GM19193 (cell line): ENCODE results near the gene FUOM.

Experiments
- POLR2A ChIP-seq: IDR thresholded peaks from 4 replicates; pipeline ENCODE4 v1.6.1; 2011; ENCODE audit not compliant: insufficient read depth, insufficient read length; ENCODE audit errors: extremely low read depth

The FUOM gene, protein sequence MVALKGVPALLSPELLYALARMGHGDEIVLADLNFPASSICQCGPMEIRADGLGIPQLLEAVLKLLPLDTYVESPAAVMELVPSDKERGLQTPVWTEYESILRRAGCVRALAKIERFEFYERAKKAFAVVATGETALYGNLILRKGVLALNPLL

DNA sequence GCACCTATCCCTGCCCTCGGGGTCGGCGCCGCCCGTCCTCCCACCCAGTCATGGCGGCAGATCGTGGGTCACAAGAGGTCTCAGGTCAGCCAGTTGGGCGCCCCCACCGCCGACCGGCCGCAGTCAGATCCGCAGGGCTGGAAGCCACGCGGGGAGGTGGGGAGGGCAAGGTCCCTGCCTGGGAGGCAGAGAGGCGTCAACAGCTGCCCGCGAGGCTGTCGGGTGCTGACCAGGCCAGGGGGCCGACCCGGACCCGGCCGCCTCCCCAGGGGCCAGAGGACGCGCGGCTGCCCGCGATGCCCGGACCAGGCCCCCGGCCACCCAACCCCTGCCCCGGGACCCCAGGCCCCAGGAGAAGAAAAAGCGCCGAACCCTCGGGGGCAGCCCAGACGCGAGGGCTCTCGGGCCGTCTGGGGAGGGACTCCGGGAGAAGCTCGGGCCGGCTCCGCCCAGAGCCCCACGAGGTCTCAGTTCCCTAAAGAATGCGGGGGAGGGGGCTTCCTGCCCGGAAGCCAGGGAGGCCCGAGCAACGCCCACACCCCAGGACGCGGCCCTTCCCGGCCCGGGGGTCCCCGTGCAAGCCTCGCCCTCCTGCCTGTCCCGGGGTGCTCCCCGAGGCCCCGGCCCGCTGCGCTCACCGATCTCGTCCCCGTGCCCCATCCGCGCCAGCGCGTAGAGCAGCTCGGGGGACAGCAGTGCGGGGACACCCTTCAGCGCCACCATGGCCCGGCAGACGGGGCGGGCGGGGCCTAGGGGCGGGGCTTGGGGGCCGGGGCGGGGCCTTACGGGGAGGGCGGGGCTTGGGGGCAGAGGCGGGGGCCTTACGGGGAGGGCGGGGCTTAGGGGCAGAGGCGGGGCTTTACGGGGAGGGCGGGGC lies at the start of gene FUOM:
Gene FUOM, minus strand, starts transcription at position 735 of the 877 bp plus-strand sequence. Its CDS starts 12 bp downstream, at position 723.
- peak; percentile 78 for TF ChIP-seq POLR2A

DNA sequence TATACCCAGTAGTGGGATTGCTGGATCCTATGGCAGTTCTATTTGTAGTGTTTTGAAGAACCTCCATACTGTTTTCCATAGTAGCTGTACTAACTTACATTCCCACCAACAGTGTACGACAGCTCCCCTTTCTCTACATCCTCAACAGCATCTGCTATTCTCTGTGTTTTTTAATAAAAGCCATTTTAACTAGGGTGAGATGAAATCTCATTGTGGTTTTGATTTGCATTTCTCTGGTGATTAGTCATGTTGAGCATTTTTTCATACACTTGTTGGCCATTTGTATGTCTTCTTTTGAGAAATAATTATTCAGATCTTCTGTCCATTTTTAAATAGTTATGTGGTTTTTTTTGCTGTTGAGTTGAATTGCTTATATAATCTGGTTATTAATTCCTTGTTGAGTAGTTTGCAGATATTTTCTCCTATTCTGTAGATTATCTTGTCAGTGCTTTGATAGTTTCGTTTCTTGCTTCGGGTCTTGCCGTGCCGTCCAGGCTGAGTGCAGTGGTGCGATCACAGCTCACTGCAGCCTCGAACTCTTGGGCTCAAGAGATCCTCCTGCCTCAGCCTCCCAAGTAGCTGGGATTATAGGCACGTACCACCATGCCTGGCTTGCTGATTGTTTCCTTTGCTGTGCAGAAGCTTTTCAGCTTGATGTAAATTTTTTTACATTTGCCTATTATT lies 48.2 kb upstream of the FUOM start:
- TF ChIP-seq POLR2A = no peak

DNA sequence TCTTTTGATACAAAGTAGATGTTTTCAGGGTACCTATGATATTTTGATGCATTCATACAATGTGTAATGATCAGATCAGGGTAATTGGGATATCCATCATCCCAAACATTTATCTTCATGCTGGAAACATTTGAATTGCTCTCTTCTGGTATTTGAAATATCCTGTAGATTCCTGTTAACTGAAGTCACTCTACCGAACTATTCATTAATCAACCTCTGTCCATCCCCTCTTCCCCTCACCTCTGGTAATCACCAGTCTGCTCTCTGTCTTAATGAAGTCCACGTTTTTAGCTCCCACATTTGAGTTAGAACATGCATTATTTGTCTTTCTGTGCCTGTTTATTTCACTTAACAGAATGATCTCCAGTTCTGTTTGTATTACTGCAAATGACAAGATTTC lies 47.5 kb upstream of the FUOM start:
- TF ChIP-seq POLR2A = no peak

DNA sequence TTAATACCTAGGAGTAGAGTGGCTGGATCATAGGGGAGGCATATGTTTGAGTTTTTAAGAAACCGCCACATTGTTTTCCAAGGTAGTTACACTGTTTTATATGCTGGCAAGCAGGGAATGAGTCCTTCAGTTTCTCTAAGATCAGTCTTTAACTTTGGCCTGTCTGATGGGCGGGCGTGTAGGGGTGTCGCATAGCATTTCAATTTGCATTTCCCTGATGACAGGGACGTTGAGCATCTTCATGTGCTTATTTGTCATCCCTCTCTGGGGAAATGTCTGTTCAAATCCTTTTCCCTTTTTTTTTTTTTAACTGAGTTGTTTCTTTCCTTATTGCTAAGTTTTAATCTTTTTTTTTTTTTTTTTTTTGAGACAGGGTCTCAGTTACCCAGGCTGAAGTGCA lies 46.0 kb upstream of the FUOM start:
- no peak for TF ChIP-seq POLR2A

GRCh38 chr10:133403359-133403758 lies 45.5 kb upstream of the FUOM start:
- no peak for TF ChIP-seq POLR2A

DNA sequence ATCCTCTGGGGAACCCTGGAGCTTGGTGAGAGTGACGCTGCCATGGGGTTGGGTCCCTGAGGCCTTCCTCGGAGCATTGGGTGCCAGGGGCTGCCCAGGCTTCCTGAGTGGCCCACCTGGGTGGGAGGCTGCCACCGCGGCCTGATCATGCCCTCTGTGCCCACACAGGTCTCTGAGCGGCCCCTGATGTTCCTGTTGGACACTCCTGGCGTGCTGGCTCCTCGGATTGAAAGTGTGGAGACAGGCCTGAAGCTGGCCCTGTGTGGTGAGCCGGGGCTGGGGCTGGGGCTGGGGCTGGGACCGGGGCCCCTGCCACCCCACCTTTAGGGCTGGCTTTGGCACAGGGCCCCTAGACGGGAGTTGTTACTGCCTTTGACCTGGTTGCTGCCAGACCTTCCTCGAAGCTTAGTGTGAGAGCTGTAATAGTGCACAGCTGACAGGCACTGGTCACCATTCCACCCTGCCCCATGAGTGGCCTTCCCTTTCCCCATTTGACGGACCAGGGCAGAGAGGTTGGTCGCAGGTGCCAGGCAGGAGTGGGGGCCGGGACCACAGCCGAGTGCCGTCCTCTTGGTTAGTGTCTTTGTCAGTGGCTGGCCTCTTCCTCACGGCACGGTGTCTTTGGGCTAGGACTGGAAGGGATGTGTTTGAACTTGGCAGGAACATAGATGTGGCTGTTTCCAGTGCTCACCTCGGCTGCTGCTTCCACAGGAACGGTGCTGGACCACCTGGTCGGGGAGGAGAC lies 44.3 kb upstream of the FUOM start:
- no peak for TF ChIP-seq POLR2A

- TF ChIP-seq POLR2A = no peak
Observed at GRCh38 chr10:133401500-133401899, 43.7 kb upstream of the FUOM start.

- TF ChIP-seq POLR2A = no peak
Observed at GRCh38 chr10:133400624-133401424, 43.0 kb upstream of the FUOM start.

DNA sequence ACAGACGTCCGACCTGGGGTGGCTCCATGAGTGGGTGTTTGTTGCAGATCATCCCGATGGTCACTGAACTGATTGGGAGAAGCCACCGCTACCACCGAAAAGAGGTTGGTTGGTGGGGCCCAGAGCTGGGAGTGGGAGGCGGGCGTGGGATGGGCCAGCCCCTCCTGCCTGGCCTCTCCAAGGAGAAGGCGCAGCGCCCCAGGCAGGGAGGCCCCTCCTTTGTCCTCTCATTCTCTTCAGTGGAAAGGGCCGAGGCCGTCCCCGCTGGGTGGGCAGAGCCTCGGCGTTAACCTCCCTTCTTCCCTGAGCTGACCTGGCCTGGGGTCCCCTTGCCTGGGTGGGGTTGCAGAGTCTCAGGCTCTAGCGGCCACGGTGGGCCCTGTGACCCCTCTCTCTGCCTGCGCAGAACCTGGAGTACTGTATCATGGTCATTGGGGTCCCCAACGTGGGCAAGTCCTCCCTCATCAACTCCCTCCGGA lies 41.3 kb upstream of the FUOM start:
- no peak for TF ChIP-seq POLR2A

DNA sequence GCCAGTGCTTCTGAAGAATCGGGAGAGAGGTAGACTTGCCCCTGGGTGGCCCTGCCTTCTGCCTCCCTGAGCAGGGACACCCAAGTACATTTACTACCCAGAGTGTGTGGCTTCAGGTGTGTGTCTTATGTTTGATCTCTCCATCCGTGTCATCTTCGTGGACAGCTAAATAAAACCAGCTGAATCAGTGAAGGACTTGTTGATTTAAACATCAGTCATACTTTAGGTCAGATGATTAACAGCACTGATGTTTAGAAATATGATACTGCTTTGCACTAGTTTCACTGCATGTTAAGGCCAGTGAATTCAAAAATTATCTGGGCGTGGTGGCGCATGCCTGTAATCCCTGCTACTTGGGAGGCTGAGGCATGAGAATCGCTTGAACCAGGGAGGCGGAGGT lies 40.1 kb upstream of the FUOM start:
- no peak for TF ChIP-seq POLR2A

DNA sequence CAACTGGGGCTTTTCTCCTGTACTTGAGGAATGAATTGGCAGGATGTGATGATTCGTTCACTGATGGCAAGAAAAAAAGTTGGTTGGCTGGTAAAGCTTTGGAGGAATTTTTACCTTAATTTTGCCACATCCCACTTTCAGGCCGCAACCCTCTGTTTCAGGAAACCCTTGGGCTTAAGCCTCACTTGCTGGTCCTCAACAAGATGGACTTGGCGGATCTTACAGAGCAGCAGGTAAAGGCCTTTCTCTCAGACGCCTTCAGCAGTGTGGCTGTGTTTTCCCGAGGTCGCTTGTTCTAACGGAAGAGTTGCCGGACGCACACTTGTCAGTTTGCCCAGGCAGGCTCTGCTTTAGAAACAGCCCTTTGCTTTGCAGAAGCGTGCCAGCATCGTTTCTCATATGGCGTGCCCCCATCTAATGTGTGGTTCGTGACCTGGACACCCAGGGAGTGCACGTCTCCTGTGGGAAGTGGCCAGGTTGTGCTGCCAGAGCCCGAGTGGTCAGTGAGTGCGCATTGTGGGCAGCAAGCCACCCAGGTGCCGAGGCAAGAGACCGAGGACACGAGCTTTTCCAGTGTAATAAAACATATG lies 38.3 kb upstream of the FUOM start:
- peak; percentile 19 for TF ChIP-seq POLR2A

GRCh38 chr10:133394801-133395221 lies 37.0 kb upstream of the FUOM start:
- TF ChIP-seq POLR2A = no peak

- TF ChIP-seq POLR2A = peak; percentile 91
Observed at GRCh38 chr10:133394064-133394663, 36.3 kb upstream of the FUOM start, which contains the start of gene MTG1. TSS of gene MTG1 (plus strand) at chr10:133394157. CDS start at chr10:133394221, 64 bp downstream.
